Measurements from ENCODE around the gene SLC25A18. TPM values are rescaled to one million over a fixed set of nuclear protein-coding genes. Genes with fewer than 3 reads are reported as not detected.

The SLC25A18 gene
- total RNA-seq, 2 donors from 2014 or later, result 2.1 to 4.9 TPM

DNA sequence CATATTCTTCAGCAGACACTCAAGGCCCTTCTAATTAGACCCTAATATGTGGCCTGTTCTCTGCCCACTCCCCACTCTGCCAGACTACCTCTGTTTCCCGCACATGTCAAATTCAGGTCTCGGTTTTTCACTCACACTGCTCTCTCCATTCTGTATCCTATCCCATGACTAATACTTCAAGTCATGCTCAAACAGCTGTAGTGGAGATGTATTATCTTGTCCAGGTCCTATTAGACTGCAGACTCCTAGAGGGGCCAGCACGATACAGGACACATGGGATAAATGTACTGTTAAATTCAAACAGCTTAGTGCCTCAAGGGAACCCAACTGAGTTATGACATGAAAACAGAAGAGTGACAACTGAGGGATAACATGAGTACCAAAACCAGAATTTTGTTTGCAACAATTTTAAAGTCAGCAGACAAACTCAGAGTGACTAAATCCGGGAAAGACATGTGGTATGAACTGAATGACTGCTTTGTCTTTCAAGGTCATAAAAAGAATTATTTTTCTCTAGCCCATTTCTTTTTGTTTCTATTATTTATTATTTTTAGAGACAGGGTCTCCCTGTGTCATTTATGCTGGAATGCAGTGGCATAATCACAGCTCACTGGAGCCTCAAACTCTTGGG lies 44.7 kb downstream of the SLC25A18 start:
- ATAC-seq (no peak), DNase-seq (no peak)
- TF ChIP-seq, protein P1, sequence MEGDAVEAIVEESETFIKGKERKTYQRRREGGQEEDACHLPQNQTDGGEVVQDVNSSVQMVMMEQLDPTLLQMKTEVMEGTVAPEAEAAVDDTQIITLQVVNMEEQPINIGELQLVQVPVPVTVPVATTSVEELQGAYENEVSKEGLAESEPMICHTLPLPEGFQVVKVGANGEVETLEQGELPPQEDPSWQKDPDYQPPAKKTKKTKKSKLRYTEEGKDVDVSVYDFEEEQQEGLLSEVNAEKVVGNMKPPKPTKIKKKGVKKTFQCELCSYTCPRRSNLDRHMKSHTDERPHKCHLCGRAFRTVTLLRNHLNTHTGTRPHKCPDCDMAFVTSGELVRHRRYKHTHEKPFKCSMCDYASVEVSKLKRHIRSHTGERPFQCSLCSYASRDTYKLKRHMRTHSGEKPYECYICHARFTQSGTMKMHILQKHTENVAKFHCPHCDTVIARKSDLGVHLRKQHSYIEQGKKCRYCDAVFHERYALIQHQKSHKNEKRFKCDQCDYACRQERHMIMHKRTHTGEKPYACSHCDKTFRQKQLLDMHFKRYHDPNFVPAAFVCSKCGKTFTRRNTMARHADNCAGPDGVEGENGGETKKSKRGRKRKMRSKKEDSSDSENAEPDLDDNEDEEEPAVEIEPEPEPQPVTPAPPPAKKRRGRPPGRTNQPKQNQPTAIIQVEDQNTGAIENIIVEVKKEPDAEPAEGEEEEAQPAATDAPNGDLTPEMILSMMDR (IDR thresholded peaks at IDR 0.05), result no peak
- no peak for TF ChIP-seq POLR2A (IDR thresholded peaks at IDR 0.05)
- WGBS, 2 donors, result 83 to 88% methylated on average over 4 of the region's 4 CpGs
- H3K36me3 ChIP-seq (replicated peaks in 1 of 2; ENCODE audit: insufficient read depth in 1 of 2, low read depth in 2 of 2), result peaks cover 0 to 17% of the 10 kb centered on the region in 2 donors
- intact Hi-C loops (cut with DNase I), result no loop called here
- no peaks in the 10 kb centered on the region for H3K9me3 ChIP-seq
- H3K27me3 ChIP-seq, result no peaks in the 10 kb centered on the region
- H3K27ac ChIP-seq, result no peak overlapping the region
- no peak overlapping the region for H3K4me3 ChIP-seq
- no peaks in the 10 kb centered on the region for H3K4me1 ChIP-seq

DNA sequence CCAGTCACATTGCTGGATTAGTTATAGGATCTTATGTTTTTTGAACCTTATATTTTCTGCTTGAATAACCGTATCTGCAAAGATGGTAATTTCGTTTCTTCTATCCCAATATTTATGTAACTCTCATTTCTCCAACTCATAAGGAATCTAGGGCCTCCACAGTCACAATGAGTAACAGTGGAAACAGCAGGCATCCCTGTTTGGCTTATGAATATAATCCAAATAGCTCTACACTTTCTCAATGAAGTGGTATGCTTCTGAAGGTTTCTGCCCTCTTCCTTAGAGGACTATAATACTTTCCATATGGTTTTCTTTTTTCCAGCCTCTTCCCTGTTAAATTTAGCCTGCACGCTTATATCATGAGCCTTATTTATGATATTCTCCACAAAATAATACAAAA lies 48.8 kb downstream of the SLC25A18 start:
- H3K27ac ChIP-seq, result no peak overlapping the region
- no peaks in the 10 kb centered on the region for H3K27me3 ChIP-seq
- H3K36me3 ChIP-seq (replicated peaks in 1 of 2; ENCODE audit: insufficient read depth in 1 of 2, low read depth in 2 of 2), result peaks cover 0 to 19% of the 10 kb centered on the region in 2 donors
- WGBS, 2 donors, result 30 to 94% methylated on average over 3 of the region's 3 CpGs
- no peak for TF ChIP-seq POLR2A (IDR thresholded peaks at IDR 0.05)
- TF ChIP-seq, protein P1 (IDR thresholded peaks at IDR 0.05), result no peak
- ATAC-seq (no peak), DNase-seq (no peak)
- intact Hi-C loops (cut with DNase I), result no loop called here
- no peaks in the 10 kb centered on the region for H3K9me3 ChIP-seq
- H3K4me3 ChIP-seq, result no peak overlapping the region
- no peaks in the 10 kb centered on the region for H3K4me1 ChIP-seq

DNA sequence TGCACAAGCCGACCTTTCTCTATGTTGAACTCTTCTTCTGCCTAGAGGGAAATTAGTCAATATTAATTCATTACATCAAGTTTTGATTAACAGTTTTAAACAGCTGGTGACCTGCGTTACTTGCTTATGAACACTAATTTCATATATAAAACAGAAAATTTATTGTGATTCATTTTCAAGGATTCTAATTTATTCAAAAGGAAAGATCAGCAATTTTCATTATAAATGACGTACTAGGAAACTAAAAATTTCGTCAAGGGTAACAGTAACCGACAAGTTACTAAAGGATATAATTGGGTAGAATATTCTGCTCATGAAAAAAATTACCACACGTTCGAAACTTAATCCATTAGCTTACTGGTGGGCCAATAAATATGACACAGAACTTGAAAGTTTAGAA lies 50.0 kb downstream of the SLC25A18 start:
- H3K4me3 ChIP-seq, result no peak overlapping the region
- no peak for DNase-seq
- 83 to 93% methylated on average over 7 of the region's 7 CpGs for WGBS, 2 donors
- H3K4me1 ChIP-seq, result no peaks in the 10 kb centered on the region
- no peak for TF ChIP-seq POLR2A (IDR thresholded peaks at IDR 0.05)
- TF ChIP-seq, protein P1 (IDR thresholded peaks at IDR 0.05), result no peak
- ATAC-seq, result no peak
- H3K27me3 ChIP-seq, result no peaks in the 10 kb centered on the region
- no peaks in the 10 kb centered on the region for H3K9me3 ChIP-seq
- H3K36me3 ChIP-seq (replicated peaks in 1 of 2; ENCODE audit: insufficient read depth in 1 of 2, low read depth in 2 of 2), result peaks cover 0 to 24% of the 10 kb centered on the region in 2 donors
- H3K27ac ChIP-seq, result no peak overlapping the region
- intact Hi-C loops (cut with DNase I), result no loop called here

DNA sequence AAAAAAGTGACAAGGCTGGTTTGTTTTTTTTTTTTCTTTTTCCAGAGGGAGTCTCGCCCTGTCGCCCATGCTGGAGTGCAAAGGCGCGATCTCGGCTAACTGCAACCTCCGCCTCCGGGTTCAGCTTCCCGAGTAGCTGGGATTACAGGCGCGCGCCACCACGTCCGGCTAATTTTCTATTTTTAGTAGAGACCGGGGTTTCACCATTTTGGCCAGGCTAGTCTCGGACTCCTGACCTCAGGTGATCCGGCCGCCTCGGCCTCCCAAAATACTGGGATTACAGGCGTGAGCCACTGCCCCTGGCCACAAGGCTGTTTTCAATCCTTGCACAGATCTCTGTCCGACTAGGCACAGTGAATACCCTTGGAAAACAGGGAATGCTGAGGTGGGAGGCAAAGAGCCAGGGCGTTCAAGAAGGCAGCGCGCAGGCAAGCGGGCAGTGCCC lies 64.7 kb downstream of the SLC25A18 start:
- no peaks in the 10 kb centered on the region for H3K27me3 ChIP-seq
- WGBS, 2 donors, result 3 to 6% methylated on average over 20 to 24 of the region's 24 CpGs
- H3K27ac ChIP-seq, result peak overlapping the region in 3 of 4 donors; percentile 77 to 96 (median 93)
- peak overlapping the region; percentile 90 to 100 for H3K4me3 ChIP-seq
- H3K9me3 ChIP-seq, result no peaks in the 10 kb centered on the region
- peaks cover 26% of the 10 kb centered on the region for H3K4me1 ChIP-seq
- TF ChIP-seq, protein P1 (IDR thresholded peaks at IDR 0.05), result no peak
- TF ChIP-seq POLR2A (IDR thresholded peaks at IDR 0.05), result no peak
- H3K36me3 ChIP-seq (replicated peaks in 1 of 2; ENCODE audit: insufficient read depth in 1 of 2, low read depth in 2 of 2), result no peaks in the 10 kb centered on the region
- ATAC-seq, result no peak
- DNase-seq, result no peak
- intact Hi-C loops (cut with DNase I), result no loop called here
